ENCODE results near the gene PEX10.

Gene PEX10

GRCh38 chr1:2419416-2419815, 7.1 kb upstream of the PEX10 start:
- no peak overlapping the region for H3K27ac ChIP-seq
- TF ChIP-seq CTCF (conservative IDR thresholded peaks at IDR 0.05) (no peak), ZFX (IDR thresholded peaks at IDR 0.05) (no peak)

- H3K27ac ChIP-seq, result no peak overlapping the region
- TF ChIP-seq CTCF (conservative IDR thresholded peaks at IDR 0.05) (no peak), ZFX (IDR thresholded peaks at IDR 0.05) (no peak)
These were observed 6.5 kb upstream of the PEX10 start for GRCh38 chr1:2418791-2419320.

- TF ChIP-seq CTCF (conservative IDR thresholded peaks at IDR 0.05) (no peak), ZFX (IDR thresholded peaks at IDR 0.05) (no peak)
- H3K27ac ChIP-seq, result no peak overlapping the region
These were observed 5.5 kb upstream of the PEX10 start for GRCh38 chr1:2417833-2418225.

GRCh38 chr1:2417083-2417832, 4.9 kb upstream of the PEX10 start:
- no peak overlapping the region; the same call in 1 of the 2 replicates for H3K27ac ChIP-seq
- TF ChIP-seq CTCF (conservative IDR thresholded peaks at IDR 0.05), result no peak
- TF ChIP-seq ZFX (IDR thresholded peaks at IDR 0.05), result no peak

- TF ChIP-seq ZFX (IDR thresholded peaks at IDR 0.05) (no peak), CTCF (conservative IDR thresholded peaks at IDR 0.05) (no peak)
- peak overlapping the region; percentile 99 for H3K27ac ChIP-seq
These were observed 4.0 kb upstream of the PEX10 start for GRCh38 chr1:2416403-2416802.

GRCh38 chr1:2415801-2416208, 3.4 kb upstream of the PEX10 start:
- TF ChIP-seq CTCF (conservative IDR thresholded peaks at IDR 0.05) (no peak), ZFX (IDR thresholded peaks at IDR 0.05) (no peak)
- H3K27ac ChIP-seq, result peak overlapping the region; percentile 99

GRCh38 chr1:2415337-2415736, 3.0 kb upstream of the PEX10 start:
- TF ChIP-seq ZFX (IDR thresholded peaks at IDR 0.05) (no peak), CTCF (conservative IDR thresholded peaks at IDR 0.05) (no peak)
- H3K27ac ChIP-seq, result peak overlapping the region; percentile 99

Measured in C4-2B (cell line).